Neuronal stem cell (in vitro differentiated cells): ENCODE data around the gene ARRB2.

Experiments
- DNase-seq: peaks from one replicate; pipeline ENCODE4 v3.0.0-alpha.2; 2013; ENCODE audit warnings: low spot score
- H2AFZ ChIP-seq: one replicate; pipeline ENCODE4 v1.6.1; 2013; ENCODE audit warnings: mild to moderate bottlenecking, low read length, inconsistent platforms
- H2AK5ac ChIP-seq: 2 replicates; pipeline ENCODE4 v1.6.1; 2013; ENCODE audit warnings: low read depth, mild to moderate bottlenecking, inconsistent platforms, low read length, moderate library complexity, mixed read lengths
- H2BK120ac ChIP-seq: 2 replicates; pipeline ENCODE4 v1.6.1; 2013; ENCODE audit warnings: low read depth, mild to moderate bottlenecking, inconsistent platforms, low read length, moderate library complexity, mixed read lengths
- H2BK12ac ChIP-seq: one replicate; pipeline ENCODE4 v1.6.1; 2013; ENCODE audit warnings: low read length, inconsistent platforms
- H2BK15ac ChIP-seq: 2 replicates; pipeline ENCODE4 v1.6.1; 2013; ENCODE audit warnings: mild to moderate bottlenecking, low read length, inconsistent platforms, mixed read lengths
- H2BK5ac ChIP-seq: one replicate; pipeline ENCODE4 v1.6.1; 2013; ENCODE audit warnings: inconsistent platforms, mild to moderate bottlenecking, low read length, moderate library complexity
- H3K14ac ChIP-seq: one replicate; pipeline ENCODE4 v1.6.1; 2013; ENCODE audit warnings: low read length, inconsistent platforms
- H3K18ac ChIP-seq: 2 replicates; pipeline ENCODE4 v1.6.1; 2013; ENCODE audit warnings: low read length, inconsistent platforms
- H3K23ac ChIP-seq: 2 replicates; pipeline ENCODE4 v1.6.1; 2013; ENCODE audit warnings: low read depth, mild to moderate bottlenecking, mixed read lengths, low read length, inconsistent platforms; ENCODE audit not compliant: poor library complexity
- H3K27ac ChIP-seq: replicated peaks from 3 replicates; pipeline ENCODE4 v1.5.1; 2013; ENCODE audit warnings: low read length, inconsistent platforms
- H3K27me3 ChIP-seq, 3 experiments: 2 replicates each; pipeline ENCODE4 v1.6.1; 2013; ENCODE audit warnings: low read length in 3 of 3, mild to moderate bottlenecking in 2 of 3, inconsistent platforms in 1 of 3, low read depth in 1 of 3, mixed read lengths in 1 of 3, moderate library complexity in 1 of 3; ENCODE audit not compliant: control insufficient read depth in 3 of 3, insufficient read depth in 3 of 3
- H3K36me3 ChIP-seq, 2 donors: replicated peaks in 1 of 2; 2 replicates each; pipeline ENCODE4 v1.6.1; 2013; ENCODE audit warnings: low read length in 2 of 2; ENCODE audit not compliant: control insufficient read depth in 2 of 2, insufficient read depth in 2 of 2
- H3K4ac ChIP-seq: 2 replicates; pipeline ENCODE4 v1.6.1; 2013; ENCODE audit warnings: inconsistent platforms, mild to moderate bottlenecking, low read length, moderate library complexity
- H3K4me1 ChIP-seq, 2 donors: 1 replicate in 1 of 2; 2 replicates in 1 of 2; pipeline ENCODE4 v1.6.1; 2013; ENCODE audit warnings: low read length in 2 of 2, low read depth in 1 of 2; ENCODE audit not compliant: control insufficient read depth in 2 of 2, insufficient read depth in 1 of 2
- H3K4me2 ChIP-seq: one replicate; pipeline ENCODE4 v1.6.1; 2013; ENCODE audit warnings: mild to moderate bottlenecking, low read length, inconsistent platforms; ENCODE audit not compliant: insufficient read depth, poor library complexity, severe bottlenecking
- H3K4me3 ChIP-seq, 2 donors: 2 replicates each; pipeline ENCODE4 v1.5.1; 2013; ENCODE audit warnings: low read length in 2 of 2, mild to moderate bottlenecking in 2 of 2, inconsistent platforms in 1 of 2, moderate library complexity in 1 of 2
- H3K79me1 ChIP-seq: one replicate; pipeline ENCODE4 v1.6.1; 2013; ENCODE audit warnings: low read depth, mild to moderate bottlenecking, inconsistent platforms, low read length, moderate library complexity
- H3K9ac ChIP-seq: one replicate; pipeline ENCODE4 v1.6.1; 2013; ENCODE audit warnings: mild to moderate bottlenecking, low read depth, low read length, inconsistent platforms; ENCODE audit not compliant: poor library complexity
- H3K9me3 ChIP-seq, 2 donors: replicated peaks in 1 of 2; 2 replicates each; pipeline versions ENCODE3 to v1.6.1; 2013; ENCODE audit warnings: low read length in 2 of 2, mild to moderate bottlenecking in 2 of 2, inconsistent platforms in 1 of 2, low read depth in 1 of 2, mixed read lengths in 1 of 2, moderate library complexity in 1 of 2; ENCODE audit not compliant: control insufficient read depth in 2 of 2, insufficient read depth in 1 of 2
- H4K8ac ChIP-seq: one replicate; pipeline ENCODE4 v1.6.1; 2013; ENCODE audit warnings: low read depth, mild to moderate bottlenecking, inconsistent platforms, low read length, moderate library complexity
- H4K91ac ChIP-seq: one replicate; pipeline ENCODE4 v1.6.1; 2013; ENCODE audit warnings: low read length, low read depth, mild to moderate bottlenecking, inconsistent platforms; ENCODE audit not compliant: poor library complexity
- WGBS, 2 donors: extraction: QIAGEN DNeasy Blood & Tissue Kit; methylation state at CpG; one replicate each; pipeline ENCODE4 v1.1.7; 2013; ENCODE audit warnings: missing lambda C conversion rate in 2 of 2, mixed read lengths in 1 of 2; ENCODE audit not compliant: insufficient read length in 2 of 2, insufficient replicate concordance in 1 of 2; ENCODE audit errors: extremely low coverage in 2 of 2; 5-methylcytosine and 5-hydroxymethylcytosine counted together

ARRB2 gene

GRCh38 chr17:4719146-4719545 lies 8.7 kb downstream of the ARRB2 start:
- Histone ChIP-seq H3K36me3 (peaks cover 21 to 51% of the 10 kb centered on the region in 2 donors), H2BK15ac (no peak overlapping the region), H3K9ac (no peak overlapping the region), H4K91ac (no peak overlapping the region), H3K27me3 (no peaks in the 10 kb centered on the region), H2AFZ (no peak overlapping the region), H2BK12ac (no peak overlapping the region), H2BK5ac (no peak overlapping the region), H2AK5ac (no peak overlapping the region), H3K14ac (no peak overlapping the region), H4K8ac (no peak overlapping the region), H3K79me1 (no peaks in the 10 kb centered on the region), H3K27ac (no peak overlapping the region), H3K4me3 (no peak overlapping the region), H3K9me3 (no peaks in the 10 kb centered on the region), H2BK120ac (no peak overlapping the region), H3K18ac (no peak overlapping the region), H3K4me1 (no peaks in the 10 kb centered on the region), H3K4me2 (no peak overlapping the region), H3K4ac (no peak overlapping the region), H3K23ac (no peak overlapping the region)
- no CpG with 5 or more reads among the region's 10 CpGs for WGBS, 2 donors
- DNase-seq = no peak

GRCh38 chr17:4719684-4720221 lies 9.3 kb downstream of the ARRB2 start:
- peak overlapping the region; percentile 47 for H3K23ac ChIP-seq
- no peak overlapping the region for H4K8ac ChIP-seq
- no peak overlapping the region for H2AFZ ChIP-seq
- no peak overlapping the region for H2AK5ac ChIP-seq
- H3K9ac ChIP-seq = no peak overlapping the region
- no CpG with 5 or more reads among the region's 15 CpGs for WGBS, 2 donors
- H3K14ac ChIP-seq = no peak overlapping the region
- H3K27me3 ChIP-seq = no peaks in the 10 kb centered on the region
- H2BK15ac ChIP-seq = no peak overlapping the region
- no peaks in the 10 kb centered on the region for H3K79me1 ChIP-seq
- no peak overlapping the region for H3K4me3 ChIP-seq
- H3K4me2 ChIP-seq = no peak overlapping the region
- peaks cover 21 to 51% of the 10 kb centered on the region in 2 donors for H3K36me3 ChIP-seq
- H3K4ac ChIP-seq = no peak overlapping the region
- no peaks in the 10 kb centered on the region for H3K9me3 ChIP-seq
- H2BK5ac ChIP-seq = no peak overlapping the region
- H3K27ac ChIP-seq = no peak overlapping the region
- H2BK12ac ChIP-seq = no peak overlapping the region
- H2BK120ac ChIP-seq = no peak overlapping the region
- no peak overlapping the region for H4K91ac ChIP-seq
- H3K18ac ChIP-seq = no peak overlapping the region
- DNase-seq = no peak
- no peaks in the 10 kb centered on the region for H3K4me1 ChIP-seq

- no peak overlapping the region for H2BK15ac ChIP-seq
- H2AFZ ChIP-seq = no peak overlapping the region
- no peaks in the 10 kb centered on the region for H3K79me1 ChIP-seq
- H3K9me3 ChIP-seq = no peaks in the 10 kb centered on the region
- H2BK12ac ChIP-seq = no peak overlapping the region
- no peaks in the 10 kb centered on the region for H3K27me3 ChIP-seq
- no peak overlapping the region for H2BK5ac ChIP-seq
- no peak overlapping the region for H3K4ac ChIP-seq
- H3K23ac ChIP-seq = no peak overlapping the region
- no CpG with 5 or more reads among the region's 7 CpGs for WGBS, 2 donors
- no peak overlapping the region for H3K27ac ChIP-seq
- H3K4me1 ChIP-seq = no peaks in the 10 kb centered on the region
- H3K4me2 ChIP-seq = no peak overlapping the region
- no peak overlapping the region for H2BK120ac ChIP-seq
- H3K36me3 ChIP-seq = peaks cover 18 to 43% of the 10 kb centered on the region in 2 donors
- no peak overlapping the region for H4K8ac ChIP-seq
- no peak for DNase-seq
- H3K14ac ChIP-seq = no peak overlapping the region
- no peak overlapping the region for H2AK5ac ChIP-seq
- H4K91ac ChIP-seq = no peak overlapping the region
- H3K9ac ChIP-seq = no peak overlapping the region
- no peak overlapping the region for H3K18ac ChIP-seq
- H3K4me3 ChIP-seq = no peak overlapping the region
Observed at GRCh38 chr17:4720787-4721186, 10.4 kb downstream of the ARRB2 start.

- H2BK120ac ChIP-seq = no peak overlapping the region
- H2BK15ac ChIP-seq = no peak overlapping the region
- no peak overlapping the region for H3K4me2 ChIP-seq
- no peak overlapping the region for H2AK5ac ChIP-seq
- no peaks in the 10 kb centered on the region for H3K4me1 ChIP-seq
- no peak overlapping the region for H3K14ac ChIP-seq
- no peak overlapping the region for H3K23ac ChIP-seq
- no peak overlapping the region for H2BK5ac ChIP-seq
- H4K91ac ChIP-seq = no peak overlapping the region
- no peaks in the 10 kb centered on the region for H3K79me1 ChIP-seq
- H3K9me3 ChIP-seq = no peaks in the 10 kb centered on the region
- H2AFZ ChIP-seq = no peak overlapping the region
- H3K36me3 ChIP-seq = peaks cover 14 to 39% of the 10 kb centered on the region in 2 donors
- WGBS, 2 donors = no CpG with 5 or more reads among the region's 20 CpGs
- H2BK12ac ChIP-seq = no peak overlapping the region
- no peak overlapping the region for H3K4ac ChIP-seq
- H3K18ac ChIP-seq = no peak overlapping the region
- H4K8ac ChIP-seq = no peak overlapping the region
- H3K27me3 ChIP-seq = no peaks in the 10 kb centered on the region
- no peak for DNase-seq
- no peak overlapping the region for H3K27ac ChIP-seq
- H3K4me3 ChIP-seq = no peak overlapping the region
- H3K9ac ChIP-seq = no peak overlapping the region
Observed at GRCh38 chr17:4721203-4722135, 11.0 kb downstream of the ARRB2 start.
